Neural cell (in vitro differentiated cells): ENCODE results near the gene TSPAN19. TPM values are rescaled to one million over a fixed set of nuclear protein-coding genes. Genes with fewer than 3 reads are reported as not detected.

ENCODE experiments used
- H2AFZ ChIP-seq: fragments of 200-600, 300-800 bp; sonication (generic), shearing (Covaris generic); 2 replicates; pipeline ENCODE4 v1.6.0; 2014; ENCODE audit warnings: low read depth, mild to moderate bottlenecking, antibody characterized with exemption, low read length, moderate library complexity
- H3F3A ChIP-seq: fragments of 200-600 bp; shearing (Covaris generic); 2 replicates; pipeline ENCODE4 v1.6.1; 2016; ENCODE audit warnings: mild to moderate bottlenecking, moderate library complexity, mixed read lengths, antibody characterized with exemption, low read length; ENCODE audit not compliant: insufficient read depth, poor library complexity, severe bottlenecking
- H3K27ac ChIP-seq: fragments of 200-600, 300-800 bp; sonication (generic), shearing (Covaris generic); 2 replicates; pipeline ENCODE4 v1.5.1; 2014; ENCODE audit warnings: mild to moderate bottlenecking, low read length, moderate library complexity
- H3K27me3 ChIP-seq: fragments of 300-800, 200-600 bp; sonication (generic), shearing (Covaris generic); 2 replicates; pipeline ENCODE4 v1.6.0; 2014; ENCODE audit warnings: mild to moderate bottlenecking, low read depth, low read length, moderate library complexity; ENCODE audit not compliant: insufficient read depth
- H3K36me3 ChIP-seq: fragments of 300-800, 200-600 bp; sonication (generic), shearing (Covaris generic); 2 replicates; pipeline ENCODE4 v1.5.1; 2014; ENCODE audit warnings: mild to moderate bottlenecking, antibody characterized with exemption, low read length, moderate library complexity; ENCODE audit not compliant: insufficient read depth
- H3K4me2 ChIP-seq: fragments of 300-800, 200-600 bp; sonication (generic), shearing (Covaris generic); 2 replicates; pipeline ENCODE4 v1.6.0; 2014; ENCODE audit warnings: mild to moderate bottlenecking, low read length
- H3K4me3 ChIP-seq: fragments of 300-800, 200-600 bp; sonication (generic), shearing (Covaris generic); 2 replicates; pipeline ENCODE4 v1.5.1; 2014; ENCODE audit warnings: mild to moderate bottlenecking, low read length, moderate library complexity
- H3K79me2 ChIP-seq: fragments of 200-600 bp; shearing (Covaris generic); replicated peaks from 2 replicates; pipeline ENCODE4 v1.6.0; 2014; ENCODE audit warnings: mild to moderate bottlenecking, low read length, moderate library complexity; ENCODE audit not compliant: insufficient read depth
- H3K9ac ChIP-seq: fragments of 300-800, 200-600 bp; sonication (generic), shearing (Covaris generic); 2 replicates; pipeline ENCODE4 v1.6.1; 2016; ENCODE audit warnings: mild to moderate bottlenecking, low read length, mixed read lengths
- H3K9me2 ChIP-seq: fragments of 200-600 bp; shearing (Covaris generic); 2 replicates; pipeline ENCODE4 v1.6.1; 2016; ENCODE audit warnings: mild to moderate bottlenecking, low read length, mixed read lengths; ENCODE audit not compliant: insufficient read depth
- H3K9me3 ChIP-seq: fragments of 200-600, 300-800 bp; sonication (generic), shearing (Covaris generic); 2 replicates; pipeline ENCODE4 v1.6.1; 2016; ENCODE audit warnings: mild to moderate bottlenecking, mixed run types, low read length, moderate library complexity, mixed read lengths
- H4K20me1 ChIP-seq: fragments of 200-600 bp; shearing (Covaris generic); 2 replicates; pipeline ENCODE4 v1.6.1; 2016; ENCODE audit warnings: mild to moderate bottlenecking, mixed run types; ENCODE audit not compliant: insufficient read depth
- CTCF ChIP-seq: fragments of 450-650 bp; IDR thresholded peaks from 2 replicates; pipeline ENCODE4 v1.5.1; 2014; ENCODE audit warnings: antibody characterized with exemption, mild to moderate bottlenecking, moderate library complexity; ENCODE audit not compliant: poor library complexity, severe bottlenecking
- EP300 ChIP-seq: fragments of 450-650 bp; conservative IDR thresholded peaks from 2 replicates; pipeline ENCODE4 v1.6.1; 2014; ENCODE audit warnings: antibody characterized with exemption, mild to moderate bottlenecking, moderate library complexity; ENCODE audit not compliant: poor library complexity, severe bottlenecking
- EZH2 ChIP-seq: fragments of 200-600, 300-800 bp; shearing (Covaris generic), sonication (generic); IDR thresholded peaks from 2 replicates; pipeline ENCODE4 v1.6.1; 2014; ENCODE audit warnings: antibody characterized with exemption, low read length, borderline replicate concordance, mild to moderate bottlenecking; ENCODE audit not compliant: insufficient read depth, poor library complexity, severe bottlenecking
- MXI1 ChIP-seq: fragments of 450-650 bp; conservative IDR thresholded peaks from 2 replicates; pipeline ENCODE4 v1.6.1; 2014; ENCODE audit warnings: antibody characterized with exemption, mild to moderate bottlenecking; ENCODE audit not compliant: poor library complexity, severe bottlenecking
- POLR2AphosphoS5 ChIP-seq: IDR thresholded peaks from 2 replicates; pipeline ENCODE4 v1.6.1; 2012
- RAD21 ChIP-seq: fragments of 450-650 bp; conservative IDR thresholded peaks from 2 replicates; pipeline ENCODE4 v1.6.1; 2014; ENCODE audit warnings: antibody characterized with exemption, mild to moderate bottlenecking, moderate library complexity
- SMC3 ChIP-seq: fragments of 450-650 bp; conservative IDR thresholded peaks from 2 replicates; pipeline ENCODE4 v1.6.1; 2014; ENCODE audit warnings: antibody characterized with exemption, mild to moderate bottlenecking, moderate library complexity; ENCODE audit not compliant: poor library complexity
- TAF1 ChIP-seq: IDR thresholded peaks from 2 replicates; pipeline ENCODE4 v1.6.1; 2012; ENCODE audit warnings: low read depth
- polyA plus RNA-seq: library from polyadenylated mRNA; depleted of rRNA; stranded (reverse); fragments of >200 nt; gene quantifications from 2 replicates; pipeline ENCODE4 v1.2.3, GENCODE V29; 2014
- TF ChIP-seq, protein P1 (sequence below): IDR thresholded peaks from 2 replicates; pipeline ENCODE4 v1.6.1; 2012; ENCODE audit warnings: borderline replicate concordance

The TSPAN19 gene
- polyA plus RNA-seq, 1 donor from 2014 or later, result 3.5 TPM

DNA sequence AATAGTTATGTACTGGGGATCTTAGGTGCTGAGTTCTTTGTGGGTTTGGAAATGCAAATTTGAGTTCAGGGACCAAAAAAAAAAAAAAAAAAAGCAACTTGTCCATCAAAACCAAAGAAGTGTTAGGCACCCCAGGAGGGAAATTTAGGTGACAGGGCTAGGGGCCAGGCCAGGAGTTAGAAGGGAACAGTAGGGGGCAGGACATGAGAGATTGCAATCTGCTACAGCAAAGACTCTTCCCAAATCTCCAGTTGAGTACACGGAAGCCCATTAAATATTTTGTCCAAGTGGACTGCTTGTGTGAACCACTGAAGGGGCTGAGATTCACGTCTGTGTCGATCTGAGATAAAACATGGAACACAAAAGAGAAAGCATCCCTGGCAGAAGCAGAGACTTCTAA, 52.8 kb downstream of the TSPAN19 start:
- TF ChIP-seq TAF1 (no peak), MXI1 (no peak), SMC3 (no peak), POLR2AphosphoS5 (no peak)
- TF ChIP-seq, protein P1, sequence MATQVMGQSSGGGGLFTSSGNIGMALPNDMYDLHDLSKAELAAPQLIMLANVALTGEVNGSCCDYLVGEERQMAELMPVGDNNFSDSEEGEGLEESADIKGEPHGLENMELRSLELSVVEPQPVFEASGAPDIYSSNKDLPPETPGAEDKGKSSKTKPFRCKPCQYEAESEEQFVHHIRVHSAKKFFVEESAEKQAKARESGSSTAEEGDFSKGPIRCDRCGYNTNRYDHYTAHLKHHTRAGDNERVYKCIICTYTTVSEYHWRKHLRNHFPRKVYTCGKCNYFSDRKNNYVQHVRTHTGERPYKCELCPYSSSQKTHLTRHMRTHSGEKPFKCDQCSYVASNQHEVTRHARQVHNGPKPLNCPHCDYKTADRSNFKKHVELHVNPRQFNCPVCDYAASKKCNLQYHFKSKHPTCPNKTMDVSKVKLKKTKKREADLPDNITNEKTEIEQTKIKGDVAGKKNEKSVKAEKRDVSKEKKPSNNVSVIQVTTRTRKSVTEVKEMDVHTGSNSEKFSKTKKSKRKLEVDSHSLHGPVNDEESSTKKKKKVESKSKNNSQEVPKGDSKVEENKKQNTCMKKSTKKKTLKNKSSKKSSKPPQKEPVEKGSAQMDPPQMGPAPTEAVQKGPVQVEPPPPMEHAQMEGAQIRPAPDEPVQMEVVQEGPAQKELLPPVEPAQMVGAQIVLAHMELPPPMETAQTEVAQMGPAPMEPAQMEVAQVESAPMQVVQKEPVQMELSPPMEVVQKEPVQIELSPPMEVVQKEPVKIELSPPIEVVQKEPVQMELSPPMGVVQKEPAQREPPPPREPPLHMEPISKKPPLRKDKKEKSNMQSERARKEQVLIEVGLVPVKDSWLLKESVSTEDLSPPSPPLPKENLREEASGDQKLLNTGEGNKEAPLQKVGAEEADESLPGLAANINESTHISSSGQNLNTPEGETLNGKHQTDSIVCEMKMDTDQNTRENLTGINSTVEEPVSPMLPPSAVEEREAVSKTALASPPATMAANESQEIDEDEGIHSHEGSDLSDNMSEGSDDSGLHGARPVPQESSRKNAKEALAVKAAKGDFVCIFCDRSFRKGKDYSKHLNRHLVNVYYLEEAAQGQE, result no peak
- no peak overlapping the region for H2AFZ ChIP-seq
- H3K27me3 ChIP-seq, result no peaks in the 10 kb centered on the region
- no peak overlapping the region for H3K27ac ChIP-seq
- H4K20me1 ChIP-seq, result no peaks in the 10 kb centered on the region
- H3K79me2 ChIP-seq, result no peaks in the 10 kb centered on the region
- H3K4me3 ChIP-seq, result no peak overlapping the region
- no peaks in the 10 kb centered on the region for H3K36me3 ChIP-seq
- H3K9ac ChIP-seq, result no peak overlapping the region
- no peaks in the 10 kb centered on the region for H3K9me3 ChIP-seq
- H3K4me2 ChIP-seq, result no peak overlapping the region
- no peaks in the 10 kb centered on the region for H3K9me2 ChIP-seq
- no peaks in the 10 kb centered on the region for H3F3A ChIP-seq

DNA sequence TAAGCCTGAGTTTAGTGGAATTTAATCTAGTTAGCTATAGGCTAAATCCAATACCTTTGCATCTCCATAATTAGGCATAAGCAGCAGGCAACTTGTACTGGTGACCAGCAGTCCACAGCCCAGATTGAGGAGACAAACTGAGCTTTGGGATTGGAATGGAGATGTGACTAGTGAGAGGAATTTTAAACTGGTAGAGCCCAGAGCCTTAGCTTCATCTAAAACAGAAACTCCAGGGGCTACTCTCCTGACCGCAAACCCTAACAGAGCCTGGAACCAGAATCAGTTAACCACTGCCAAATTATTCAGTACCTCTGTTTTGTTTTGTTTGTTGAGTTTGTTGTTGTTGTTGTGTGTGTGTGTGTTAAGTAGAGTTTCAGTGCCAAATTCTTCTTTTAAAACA, 53.2 kb downstream of the TSPAN19 start:
- Histone ChIP-seq H3K4me2 (no peak overlapping the region), H3K79me2 (no peaks in the 10 kb centered on the region), H3K9me3 (no peaks in the 10 kb centered on the region), H3K36me3 (no peaks in the 10 kb centered on the region), H3K27ac (no peak overlapping the region), H3K4me3 (no peak overlapping the region), H4K20me1 (no peaks in the 10 kb centered on the region), H3K9ac (no peak overlapping the region), H3K9me2 (no peaks in the 10 kb centered on the region), H2AFZ (no peak overlapping the region), H3K27me3 (no peaks in the 10 kb centered on the region), H3F3A (no peaks in the 10 kb centered on the region)
- TF ChIP-seq RAD21 (no peak), EP300 (no peak), CTCF (no peak), SMC3 (no peak), EZH2 (no peak), POLR2AphosphoS5 (no peak), TAF1 (no peak), MXI1 (no peak)
- TF ChIP-seq, protein P1, result no peak
